Measurements from ENCODE around the gene IGFL3.
"Not testable (repeated sequence)": the region's sequence is repeated elsewhere in the genome, so short reads cannot be mapped to it uniquely, and the experiment has no call there.

IGFL3 gene

DNA sequence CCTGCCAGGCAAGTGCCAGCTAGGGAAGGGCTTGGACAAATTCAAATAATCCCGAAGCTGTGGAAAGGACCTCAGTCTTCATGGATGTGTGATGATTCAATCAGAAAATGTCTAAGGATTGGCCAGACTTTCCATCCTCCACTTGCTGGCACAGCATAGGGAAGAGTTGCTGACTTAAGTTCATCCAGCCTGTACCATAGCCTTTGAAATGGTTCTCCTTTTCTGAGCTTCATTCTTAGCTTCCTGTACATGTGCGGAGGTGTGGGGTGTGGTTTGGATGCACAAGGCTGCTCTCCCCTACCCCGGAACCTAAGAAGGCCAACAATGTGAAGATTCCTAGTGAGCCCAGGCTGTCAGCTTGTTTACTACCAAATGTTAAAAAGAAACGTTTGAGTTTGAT lies 959 bp upstream of the IGFL3 start:
- no peak for DNase-seq

- no peak for DNase-seq
These were observed 6.4 kb downstream of the IGFL3 start for GRCh38 chr19:46118136-46118535.

- DNase-seq = no peak
These were observed 8.4 kb downstream of the IGFL3 start for GRCh38 chr19:46116121-46116520.

DNA sequence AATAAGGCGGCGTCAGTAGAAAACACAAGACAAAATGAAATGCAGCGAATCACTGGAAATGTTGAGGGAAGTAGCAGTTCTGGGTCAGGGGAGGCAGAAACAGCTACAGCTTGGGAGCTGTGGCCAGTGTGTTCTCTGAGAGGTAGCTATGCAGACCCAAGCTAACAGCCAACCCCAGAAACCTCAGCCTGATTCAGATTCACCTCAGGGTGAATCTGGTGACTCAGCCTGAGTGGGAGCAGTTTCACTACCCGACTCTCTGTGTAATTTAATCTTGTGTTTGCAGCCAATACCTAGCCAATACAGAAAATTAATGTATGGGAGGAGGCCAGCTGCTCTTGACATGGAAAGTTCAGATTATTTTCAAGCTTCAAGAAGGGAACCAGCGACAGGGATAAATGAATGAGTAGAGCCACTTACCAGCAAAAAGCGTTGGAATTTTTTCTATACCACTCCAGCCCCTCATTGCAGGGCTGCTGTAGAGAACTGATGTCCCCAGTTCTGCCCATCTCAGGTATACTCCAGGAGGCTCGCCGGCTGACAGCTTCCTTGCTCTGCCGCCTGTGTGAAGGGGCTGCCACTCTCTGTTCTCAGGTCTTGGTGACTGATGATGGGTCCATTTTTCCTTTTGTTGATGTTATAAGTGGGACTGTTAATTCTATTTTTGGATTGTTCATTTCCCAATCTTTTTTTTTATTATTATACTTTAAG lies 8.9 kb downstream of the IGFL3 start:
- peak in 3 of 56 donors; percentile 9 to 44 (median 10) for DNase-seq

GRCh38 chr19:46113726-46114125 lies 10.8 kb downstream of the IGFL3 start:
- DNase-seq = no peak

- DNase-seq = no peak
These were observed 12.0 kb downstream of the IGFL3 start for GRCh38 chr19:46112527-46112926.

- no peak for DNase-seq
These were observed 13.1 kb downstream of the IGFL3 start for GRCh38 chr19:46111376-46111775.

- no peak for DNase-seq
These were observed 14.6 kb downstream of the IGFL3 start for GRCh38 chr19:46109876-46110275.

- no peak for DNase-seq
These were observed 17.1 kb downstream of the IGFL3 start for GRCh38 chr19:46107371-46107770.

GRCh38 chr19:46102333-46102732 lies 22.2 kb downstream of the IGFL3 start:
- DNase-seq = not testable (repeated sequence)

- DNase-seq = no peak
These were observed 23.2 kb downstream of the IGFL3 start for GRCh38 chr19:46101293-46101692.

DNA sequence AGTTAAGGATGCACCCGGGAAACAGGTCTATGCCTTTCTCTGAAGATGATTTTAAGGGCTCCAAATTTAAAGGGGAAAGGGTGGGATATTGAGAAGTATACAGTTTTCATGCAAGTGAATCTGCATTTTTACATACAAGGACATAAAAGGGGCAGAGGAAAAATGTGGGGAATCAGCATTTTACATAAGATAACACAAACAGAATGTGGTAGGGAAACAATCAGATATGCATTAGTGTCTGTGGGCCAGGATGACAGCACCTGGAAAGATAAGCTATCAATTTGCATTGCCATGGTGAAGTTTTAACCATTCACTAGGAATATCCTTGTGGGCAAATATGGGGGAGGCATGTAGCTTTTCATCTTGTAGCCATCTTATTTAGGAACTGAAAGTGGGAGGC lies 24.1 kb downstream of the IGFL3 start:
- no peak for DNase-seq

GRCh38 chr19:46090444-46090843 lies 34.0 kb downstream of the IGFL3 start:
- DNase-seq = no peak

- DNase-seq = no peak
These were observed 35.1 kb downstream of the IGFL3 start for GRCh38 chr19:46089432-46089831.

- DNase-seq = no peak
These were observed 36.4 kb downstream of the IGFL3 start for GRCh38 chr19:46088101-46088500.

- DNase-seq = no peak
These were observed 38.6 kb downstream of the IGFL3 start for GRCh38 chr19:46085888-46086287.

DNA sequence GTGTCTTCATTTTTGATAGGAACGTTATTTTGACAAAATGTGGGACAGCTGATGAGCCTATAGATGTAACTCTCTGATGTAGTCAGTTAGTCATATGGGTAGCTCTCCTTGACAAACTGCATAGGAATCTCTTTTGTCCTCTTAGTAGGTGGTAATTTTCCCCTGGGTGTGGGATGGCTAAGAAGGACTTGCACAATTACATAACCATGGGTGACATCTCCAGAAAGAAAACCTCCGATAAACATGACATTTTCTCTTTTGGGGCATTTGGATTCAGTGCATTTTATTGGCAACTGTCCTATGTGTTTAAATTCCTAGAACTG lies 41.8 kb downstream of the IGFL3 start:
- no peak for DNase-seq

DNA sequence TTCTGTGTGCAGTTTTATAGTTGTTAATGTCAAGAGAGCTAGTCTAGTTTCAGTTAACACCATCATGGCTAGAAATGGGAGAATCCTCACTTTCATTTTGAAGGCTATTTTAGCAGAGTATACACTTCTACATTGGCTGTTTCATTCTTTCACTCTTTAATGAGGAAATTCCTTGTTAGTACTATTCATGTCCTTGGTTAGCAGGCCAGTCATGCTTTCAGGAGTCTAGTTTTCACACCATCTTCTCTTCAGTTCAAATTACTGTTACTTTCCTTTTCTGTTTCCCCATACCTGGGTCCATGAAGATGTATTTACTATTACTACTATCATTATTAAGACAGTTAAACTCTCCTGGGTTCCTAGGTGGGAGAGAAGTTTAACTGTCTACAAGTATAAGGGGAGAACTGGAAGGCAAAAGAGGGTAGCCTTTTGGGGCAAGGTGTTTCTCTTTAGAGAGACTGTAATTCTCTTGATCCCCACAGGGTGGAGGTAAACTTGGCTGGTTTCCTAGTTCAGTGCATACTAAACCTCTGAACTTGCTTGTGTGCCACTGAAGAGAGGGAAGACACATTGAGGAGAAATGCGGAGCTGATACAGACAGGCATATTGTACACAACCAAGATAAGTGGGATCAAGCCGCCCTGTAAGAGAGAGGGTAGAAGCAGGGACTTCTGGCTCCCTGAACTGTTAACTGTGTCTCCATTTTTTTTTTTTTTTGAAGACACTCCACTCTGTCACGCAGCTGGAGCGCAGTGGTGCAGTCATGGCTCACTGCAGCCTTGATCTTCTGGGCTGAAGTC lies 42.4 kb downstream of the IGFL3 start:
- DNase-seq = peak in 8 of 56 donors; percentile 4 to 31 (median 10)

DNA sequence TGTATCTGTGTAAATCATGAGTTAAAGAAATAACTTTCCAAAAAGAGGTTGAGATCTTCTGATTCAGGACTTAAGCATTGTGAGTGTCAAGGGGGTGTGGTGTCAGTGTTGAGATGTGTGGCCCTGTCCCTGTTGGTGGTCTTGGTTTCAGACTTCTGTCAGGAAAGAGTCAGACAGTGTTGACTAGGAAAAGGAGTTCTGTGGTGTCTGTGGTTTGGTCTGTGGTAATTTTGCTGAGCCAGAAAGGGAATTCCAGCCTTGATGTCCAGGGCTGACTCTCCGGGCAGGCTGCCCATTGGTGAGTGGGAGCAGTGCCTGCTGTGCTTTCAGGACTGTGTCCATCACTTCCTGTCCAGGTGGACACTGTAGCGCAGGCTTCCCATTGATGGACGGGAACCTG lies 43.9 kb downstream of the IGFL3 start:
- DNase-seq = peak in 3 of 56 donors; percentile 3 to 9 (median 4)

DNA sequence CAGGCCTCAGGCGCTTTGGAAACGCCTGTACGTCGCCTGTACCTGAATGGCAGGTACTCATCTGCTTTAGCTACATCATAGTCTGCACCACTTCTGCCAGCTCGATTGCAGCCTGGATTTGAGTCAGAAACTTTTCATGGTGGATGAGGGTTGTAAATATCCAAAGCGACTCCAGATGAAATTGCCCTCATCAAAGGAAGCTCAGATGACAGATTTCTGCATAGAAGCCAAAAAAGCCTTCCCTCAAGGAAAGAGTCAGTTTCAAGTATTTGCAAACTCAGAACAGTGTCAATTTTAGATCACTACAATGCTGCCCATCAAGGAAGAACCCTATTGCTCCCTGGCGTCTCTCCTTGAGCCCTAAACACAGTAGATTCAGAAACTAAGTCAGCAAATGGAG lies 44.9 kb downstream of the IGFL3 start:
- DNase-seq = no peak

DNA sequence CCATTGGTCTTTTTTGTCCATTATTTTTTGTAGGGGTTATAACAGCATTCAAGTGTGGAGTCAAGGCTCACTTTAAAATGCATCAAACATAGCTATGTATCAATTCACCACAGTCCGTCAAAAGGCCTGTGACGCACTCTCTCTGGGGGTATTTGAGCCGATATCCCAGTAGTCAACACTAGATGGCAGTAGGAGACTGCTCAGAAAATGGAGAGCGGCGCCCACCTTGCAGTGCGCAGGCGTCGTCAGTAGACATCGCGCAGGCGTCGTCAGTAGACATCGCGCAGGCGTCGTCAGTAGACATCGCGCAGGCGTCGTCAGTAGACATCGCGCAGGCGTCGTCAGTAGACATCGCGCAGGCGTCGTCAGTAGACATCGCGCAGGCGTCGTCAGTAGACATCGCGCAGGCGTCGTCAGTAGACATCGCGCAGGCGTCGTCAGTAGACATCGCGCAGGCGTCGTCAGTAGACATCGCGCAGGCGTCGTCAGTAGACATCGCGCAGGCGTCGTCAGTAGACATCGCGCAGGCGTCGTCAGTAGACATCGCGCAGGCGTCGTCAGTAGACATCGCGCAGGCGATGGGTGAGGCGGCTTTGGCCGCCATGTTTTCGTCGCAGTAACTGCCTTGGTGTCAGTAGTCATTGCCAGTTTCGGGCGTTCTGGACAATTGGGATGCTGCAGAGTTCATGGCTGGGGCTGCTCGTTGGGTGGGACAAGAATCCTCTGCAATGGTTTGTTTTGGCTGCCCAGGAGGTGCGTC lies 45.7 kb downstream of the IGFL3 start:
- peak in 47 of 56 donors; percentile 2 to 85 (median 44) for DNase-seq

DNA sequence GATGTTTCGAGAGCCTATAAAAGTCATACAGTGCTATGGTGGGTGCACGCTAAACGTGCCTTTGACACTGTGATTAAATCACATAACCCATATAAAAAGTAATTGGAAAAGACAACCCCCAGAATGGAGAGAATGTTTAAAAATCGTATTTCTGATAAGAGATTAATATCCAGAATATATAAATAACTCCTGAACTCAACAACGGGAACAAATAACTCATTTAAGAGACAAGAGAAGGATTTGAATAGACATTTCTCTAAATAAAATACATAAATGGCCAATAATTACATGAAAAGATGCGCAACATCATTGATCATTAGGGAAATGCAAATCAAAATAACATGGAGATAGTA lies 46.7 kb downstream of the IGFL3 start:
- DNase-seq = no peak

Measured in nucleus accumbens (tissue), 56 donors.